ENCODE results near the gene DHRS11. TPM values are rescaled to one million over a fixed set of nuclear protein-coding genes. Genes with fewer than 3 reads are reported as not detected.
"Not testable (repeated sequence)": the region's sequence is repeated elsewhere in the genome, so short reads cannot be mapped to it uniquely, and the experiment has no call there.

DHRS11 gene
- total RNA-seq, 4 donors from 2014 or later: 10.5 to 19.7 (median 16.9) TPM

DNA sequence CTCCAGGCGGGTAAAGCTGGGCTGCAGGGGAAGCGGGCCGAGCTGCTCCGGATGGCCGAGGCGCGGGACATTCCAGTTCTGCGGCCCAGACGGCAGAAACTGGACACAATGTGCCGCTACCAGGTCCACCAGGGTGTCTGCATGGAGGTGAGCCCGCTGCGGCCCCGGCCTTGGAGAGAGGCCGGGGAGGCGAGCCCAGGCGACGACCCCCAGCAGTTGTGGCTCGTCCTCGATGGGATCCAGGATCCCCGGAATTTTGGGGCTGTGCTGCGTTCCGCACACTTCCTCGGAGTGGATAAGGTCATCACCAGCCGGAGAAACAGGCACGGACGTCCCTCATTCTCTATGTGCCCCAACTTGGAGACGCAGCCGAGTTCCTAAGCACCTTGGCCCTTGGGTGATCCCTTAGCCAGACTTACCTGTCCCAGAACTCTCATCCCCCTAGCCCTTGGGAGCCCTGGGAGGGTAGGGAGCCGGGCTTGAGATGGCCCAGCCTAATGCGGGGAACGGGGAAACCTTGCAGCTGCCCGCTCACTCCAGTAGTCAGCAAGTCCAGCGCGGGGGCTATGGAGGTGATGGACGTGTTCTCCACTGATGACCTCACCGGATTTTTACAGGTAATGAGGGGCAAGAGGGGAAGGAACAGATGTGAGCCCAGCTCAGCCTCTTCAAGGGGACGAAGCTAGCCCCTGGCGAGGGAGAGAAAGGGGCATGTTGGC, 10.5 kb downstream of the DHRS11 start:
- H3K9me3 ChIP-seq: no peaks in the 10 kb centered on the region
- TF ChIP-seq, protein P1, sequence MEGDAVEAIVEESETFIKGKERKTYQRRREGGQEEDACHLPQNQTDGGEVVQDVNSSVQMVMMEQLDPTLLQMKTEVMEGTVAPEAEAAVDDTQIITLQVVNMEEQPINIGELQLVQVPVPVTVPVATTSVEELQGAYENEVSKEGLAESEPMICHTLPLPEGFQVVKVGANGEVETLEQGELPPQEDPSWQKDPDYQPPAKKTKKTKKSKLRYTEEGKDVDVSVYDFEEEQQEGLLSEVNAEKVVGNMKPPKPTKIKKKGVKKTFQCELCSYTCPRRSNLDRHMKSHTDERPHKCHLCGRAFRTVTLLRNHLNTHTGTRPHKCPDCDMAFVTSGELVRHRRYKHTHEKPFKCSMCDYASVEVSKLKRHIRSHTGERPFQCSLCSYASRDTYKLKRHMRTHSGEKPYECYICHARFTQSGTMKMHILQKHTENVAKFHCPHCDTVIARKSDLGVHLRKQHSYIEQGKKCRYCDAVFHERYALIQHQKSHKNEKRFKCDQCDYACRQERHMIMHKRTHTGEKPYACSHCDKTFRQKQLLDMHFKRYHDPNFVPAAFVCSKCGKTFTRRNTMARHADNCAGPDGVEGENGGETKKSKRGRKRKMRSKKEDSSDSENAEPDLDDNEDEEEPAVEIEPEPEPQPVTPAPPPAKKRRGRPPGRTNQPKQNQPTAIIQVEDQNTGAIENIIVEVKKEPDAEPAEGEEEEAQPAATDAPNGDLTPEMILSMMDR (IDR thresholded peaks at IDR 0.05): no peak
- TF ChIP-seq EP300 (IDR thresholded peaks at IDR 0.05) (no peak), POLR2A (IDR thresholded peaks at IDR 0.05) (no peak), POLR2AphosphoS5 (IDR thresholded peaks at IDR 0.05) (no peak)
- WGBS: 6% methylated on average over 30 of the region's 38 CpGs
- H3K36me3 ChIP-seq: no peaks in the 10 kb centered on the region
- peak overlapping the region; percentile 76 for H3K4me3 ChIP-seq
- peak in 1 of 2 donors; percentile 61 for DNase-seq (ENCODE audit: low spot score in 2 of 2)
- H3K27ac ChIP-seq: peak overlapping the region; percentile 79
- H3K4me1 ChIP-seq: peaks cover 26% of the 10 kb centered on the region
- no peaks in the 10 kb centered on the region for H3K27me3 ChIP-seq

- Histone ChIP-seq H3K36me3 (peaks cover 3% of the 10 kb centered on the region), H3K9me3 (no peaks in the 10 kb centered on the region), H3K4me1 (peaks cover 26% of the 10 kb centered on the region), H3K27me3 (no peaks in the 10 kb centered on the region), H3K4me3 (peak overlapping the region; percentile 76), H3K27ac (no peak overlapping the region)
- DNase-seq (ENCODE audit: low spot score in 2 of 2): peak in 1 of 2 donors; percentile 71
- WGBS: 19% methylated on average over 5 of the region's 5 CpGs
- TF ChIP-seq EP300 (IDR thresholded peaks at IDR 0.05): no peak
- TF ChIP-seq POLR2AphosphoS5 (IDR thresholded peaks at IDR 0.05): no peak
- TF ChIP-seq, protein P1 (IDR thresholded peaks at IDR 0.05): peak; percentile 39 to 84
These were observed 11.3 kb downstream of the DHRS11 start for GRCh38 chr17:36602924-36603384.

- DNase-seq (ENCODE audit: low spot score in 2 of 2); H3K27me3 ChIP-seq; H3K4me3 ChIP-seq; H3K27ac ChIP-seq; H3K36me3 ChIP-seq; H3K9me3 ChIP-seq: not testable (repeated sequence)
- 89% methylated on average over 5 of the region's 5 CpGs for WGBS
- peaks cover 37% of the 10 kb centered on the region for H3K4me1 ChIP-seq
These were observed 13.3 kb downstream of the DHRS11 start for GRCh38 chr17:36605028-36605427.

DNA sequence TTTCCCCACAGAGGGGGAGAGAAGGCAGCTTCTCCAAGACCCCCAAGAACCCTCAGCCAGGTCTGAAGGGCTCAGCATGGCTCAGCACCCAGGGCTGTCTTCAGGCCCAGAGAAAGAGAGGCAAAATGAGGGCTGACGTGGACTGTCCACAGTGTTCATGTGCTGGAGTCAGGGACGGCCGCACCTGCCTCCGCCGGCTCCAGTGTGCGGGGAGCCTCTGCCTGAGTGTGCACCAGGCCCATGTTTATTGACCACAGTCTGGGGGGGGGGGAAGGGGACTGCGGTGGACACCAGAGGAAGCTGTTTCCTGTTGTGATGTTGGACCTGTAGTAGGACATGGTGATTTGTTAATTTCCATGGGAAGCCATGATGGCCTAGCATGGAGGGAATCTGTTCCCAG, 16.6 kb downstream of the DHRS11 start:
- H3K9me3 ChIP-seq: no peaks in the 10 kb centered on the region
- H3K4me3 ChIP-seq: no peak overlapping the region
- no peak for DNase-seq (ENCODE audit: low spot score in 2 of 2)
- peaks cover 4% of the 10 kb centered on the region for H3K36me3 ChIP-seq
- TF ChIP-seq EP300 (IDR thresholded peaks at IDR 0.05): no peak
- TF ChIP-seq, protein P1 (IDR thresholded peaks at IDR 0.05): no peak
- TF ChIP-seq POLR2AphosphoS5 (IDR thresholded peaks at IDR 0.05): no peak
- no peak for TF ChIP-seq POLR2A (IDR thresholded peaks at IDR 0.05)
- 81% methylated on average over 5 of the region's 7 CpGs for WGBS
- peaks cover 3% of the 10 kb centered on the region for H3K27me3 ChIP-seq
- no peak overlapping the region for H3K27ac ChIP-seq
- H3K4me1 ChIP-seq: peaks cover 18% of the 10 kb centered on the region

DNA sequence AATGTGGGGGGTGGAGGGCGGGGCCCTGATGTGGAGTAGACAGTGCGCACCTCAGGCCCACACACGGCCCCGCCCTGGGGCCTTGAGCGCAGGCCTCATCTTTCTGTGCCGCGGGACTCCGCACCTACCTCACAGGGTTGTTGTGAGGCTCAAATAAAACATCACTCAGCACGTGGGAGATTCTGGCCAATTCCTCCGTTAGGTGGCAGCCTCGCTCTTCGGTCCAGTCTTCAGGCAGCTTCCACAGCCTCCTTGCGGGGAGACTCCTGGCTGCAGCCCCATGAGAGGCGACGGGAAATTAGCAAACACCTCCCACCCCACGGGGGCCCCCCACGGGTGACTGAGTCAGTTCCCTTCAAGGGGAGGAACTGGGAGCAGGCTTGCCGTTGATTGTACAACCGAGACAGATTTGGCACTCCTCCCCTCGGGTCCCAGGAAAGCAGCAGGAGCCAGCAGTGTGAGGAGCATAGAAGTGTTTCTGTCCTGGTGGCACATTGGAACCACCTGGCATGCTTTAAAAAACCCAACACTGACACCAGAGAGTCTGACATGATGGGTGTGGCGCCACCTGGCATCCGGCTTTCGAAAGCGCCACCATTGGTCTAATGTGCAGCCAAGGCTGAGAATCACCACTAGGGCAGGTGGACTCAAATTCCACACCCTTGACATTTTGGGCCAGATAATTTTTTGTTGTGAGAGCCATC, 17.3 kb downstream of the DHRS11 start:
- Histone ChIP-seq H3K27ac (no peak overlapping the region), H3K9me3 (no peaks in the 10 kb centered on the region), H3K27me3 (peaks cover 3% of the 10 kb centered on the region), H3K4me3 (no peak overlapping the region), H3K4me1 (peaks cover 11% of the 10 kb centered on the region), H3K36me3 (peaks cover 4% of the 10 kb centered on the region)
- DNase-seq (ENCODE audit: low spot score in 2 of 2): no peak
- WGBS: 51% methylated on average over 4 of the region's 24 CpGs
- TF ChIP-seq, protein P1 (IDR thresholded peaks at IDR 0.05): peak in 1 of 2 donors; percentile 16
- TF ChIP-seq POLR2AphosphoS5 (IDR thresholded peaks at IDR 0.05): no peak
